Right ventricle myocardium inferior (tissue), 1 donor: ENCODE data around the gene EMC9. TPM values are rescaled to one million over a fixed set of nuclear protein-coding genes. Genes with fewer than 3 reads are reported as not detected.
A peak's percentile ranks its signal among the peaks of the same experiment; 100 is the strongest.

ENCODE experiments used
- ATAC-seq: fragments of 200-7000 bp; cut with Tn5 transposase; one replicate; pipeline ENCODE4 v1.9.1; 2020; ENCODE audit warnings: mild to moderate bottlenecking, moderate library complexity
- DNase-seq: peaks from one replicate; pipeline ENCODE4 v3.0.0; 2021; ENCODE audit errors: missing footprints
- intact Hi-C: fragments of 100-400 bp; cut with DNase I; formaldehyde crosslinking; loops from one replicate; pipeline ENCODE4 v1.11.0; 2022
- long read RNA-seq: library from polyadenylated mRNA; unstranded; transcript quantifications from one replicate; pipeline ENCODE4 v2.0.0, GENCODE V29; 2021
- total RNA-seq: library from RNA; stranded (reverse); fragmentation: NEBNext Ultra II Directional; extraction: Animal tissue kit (Norgen Biotek cat#: 25700); gene quantifications from one replicate; pipeline ENCODE4 v1.2.1, GENCODE V29; 2021
- donor health status: DM: no; HTN: yes; CAD: no; lungs with severe emphysema.

Gene EMC9
- 14.6 TPM for total RNA-seq
- long read RNA-seq, transcript EMC9-202 (5 exons, 953 nt): major isoform, 9 of 11 reads
- long read RNA-seq, partial matches to known transcripts: 0 of 11 reads
- long read RNA-seq, other reads (novel, unspliced or antisense): 2 of 11 reads

GRCh38 chr14:24141097-24141880, at the start of gene EMC9:
Gene EMC9 (minus strand): TSS chr14:24141591. CDS start chr14:24141304, 287 bp downstream.
- DNase-seq: peak; percentile 100
- intact Hi-C loops: loop anchor here (10.0 kb wide), 1 partner anchor 294 kb away; no protein-coding TSS in a partner anchor
- peak; percentile 96 for ATAC-seq

DNA sequence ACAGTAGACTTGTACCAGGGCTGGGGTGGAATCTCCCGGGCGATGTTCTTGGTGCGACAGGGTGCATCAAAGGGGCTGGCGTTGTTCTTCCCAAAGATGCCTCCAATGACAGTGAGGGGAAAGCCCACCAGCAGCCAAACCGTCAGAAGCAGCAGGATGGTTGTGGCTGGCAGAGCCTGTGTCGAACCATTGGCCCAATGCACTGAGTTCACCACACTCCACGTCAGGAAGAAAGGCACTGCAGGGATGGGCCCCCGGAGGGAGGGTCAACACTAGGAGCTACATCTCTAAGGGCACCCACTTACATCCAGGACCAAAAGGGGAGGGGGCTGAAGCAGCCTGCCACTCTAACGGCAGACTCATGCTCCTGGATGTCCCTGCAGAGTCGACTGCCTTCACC, 49.0 kb upstream of the EMC9 start:
- ATAC-seq (no peak), DNase-seq (no peak)
- intact Hi-C loops: no loop called here

DNA sequence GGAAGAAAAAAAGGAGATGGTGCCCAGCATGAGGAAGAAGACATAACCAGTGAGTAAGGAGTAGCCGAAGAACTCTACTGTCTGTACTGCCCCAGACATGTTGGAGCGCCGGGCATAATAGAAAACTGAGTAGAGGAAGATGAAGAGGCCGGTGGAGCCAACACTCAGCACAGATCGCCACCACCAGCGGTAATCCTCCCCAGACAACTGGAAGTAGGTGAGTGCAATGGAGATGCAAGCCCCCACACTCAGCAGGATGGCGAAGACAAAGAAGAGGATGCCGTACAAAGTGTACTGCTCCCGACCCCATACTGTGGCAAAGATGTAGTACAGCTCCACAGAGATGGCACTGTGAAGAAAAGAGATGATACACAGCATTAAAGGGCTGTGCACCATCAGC, 48.1 kb upstream of the EMC9 start:
- DNase-seq (no peak), ATAC-seq (no peak)
- intact Hi-C loops: loop anchor here (2.0 to 5.0 kb wide), 3 partner anchors 42 to 108 kb away; partner anchors contain the start of genes DHRS1, NOP9, PSME2 and RNF31

DNA sequence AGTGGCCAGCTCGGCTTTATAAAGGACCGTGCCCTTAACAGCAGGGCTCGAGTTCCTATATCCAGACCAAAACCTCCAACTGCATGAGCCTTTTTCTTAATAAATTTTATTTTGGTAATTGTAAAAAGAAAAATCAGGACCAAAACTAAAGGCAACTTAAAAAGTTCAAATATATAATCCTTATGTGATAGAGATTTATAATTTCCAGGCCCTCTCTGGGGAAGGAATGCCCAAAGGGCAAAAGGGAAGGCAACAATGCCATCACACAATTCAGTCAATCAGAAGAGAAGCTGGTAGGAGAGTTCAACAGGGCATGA, 47.6 kb upstream of the EMC9 start:
- intact Hi-C loops: loop anchor here (2.0 to 5.0 kb wide), 3 partner anchors 42 to 108 kb away; partner anchors contain the start of genes DHRS1, NOP9, PSME2 and RNF31
- DNase-seq: no peak
- no peak for ATAC-seq

DNA sequence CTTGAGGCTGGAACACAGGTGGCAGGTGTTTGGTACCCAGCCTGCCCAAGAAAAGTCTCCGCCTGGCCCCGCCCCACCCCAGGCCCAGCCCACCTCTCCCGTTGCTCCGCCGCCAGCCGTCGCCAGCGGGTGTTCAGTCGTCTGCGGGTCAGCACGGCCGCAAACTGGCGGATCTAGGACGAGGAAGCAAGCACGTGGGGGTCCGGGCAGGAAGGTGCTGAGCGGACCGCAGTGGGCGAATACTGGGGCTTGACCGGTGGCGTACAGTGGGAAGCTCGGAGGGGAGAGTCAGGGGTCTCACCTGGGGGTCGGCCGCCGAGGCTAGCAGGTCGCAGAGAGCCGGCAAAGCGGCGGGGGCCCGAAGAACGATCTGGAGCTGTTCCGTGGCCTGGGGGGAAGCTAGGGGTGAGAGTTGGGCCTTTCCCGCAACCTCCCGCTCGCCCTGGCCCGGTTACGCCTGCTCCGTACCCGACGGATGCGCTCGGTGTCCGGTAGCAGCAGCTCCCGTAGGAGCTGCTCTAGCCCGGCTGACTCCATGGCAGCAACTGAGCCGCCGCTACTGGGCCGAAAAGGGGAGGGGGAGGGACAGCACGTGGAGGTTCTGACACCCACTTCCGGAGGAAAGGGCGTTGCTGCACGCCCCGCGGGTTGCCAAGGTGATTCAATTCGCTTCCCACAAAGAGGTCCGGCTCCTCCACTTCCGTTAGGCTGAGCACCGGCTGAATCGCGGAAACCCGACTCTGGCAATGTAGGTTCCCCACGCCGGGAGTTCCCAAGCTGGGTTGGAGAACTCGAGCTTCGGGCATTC, 47.1 kb upstream of the EMC9 start, which contains the start of gene IPO4:
Gene IPO4 (minus strand): TSS at position 566 of the 808 bp plus-strand sequence. CDS start 29 bp downstream, at position 537.
- DNase-seq: peak; percentile 95
- intact Hi-C loops: loop anchor here (2.0 to 5.0 kb wide), 3 partner anchors 41 to 109 kb away; partner anchors contain the start of genes DHRS1, NOP9, PSME2 and RNF31
- peak; percentile 96 for ATAC-seq

DNA sequence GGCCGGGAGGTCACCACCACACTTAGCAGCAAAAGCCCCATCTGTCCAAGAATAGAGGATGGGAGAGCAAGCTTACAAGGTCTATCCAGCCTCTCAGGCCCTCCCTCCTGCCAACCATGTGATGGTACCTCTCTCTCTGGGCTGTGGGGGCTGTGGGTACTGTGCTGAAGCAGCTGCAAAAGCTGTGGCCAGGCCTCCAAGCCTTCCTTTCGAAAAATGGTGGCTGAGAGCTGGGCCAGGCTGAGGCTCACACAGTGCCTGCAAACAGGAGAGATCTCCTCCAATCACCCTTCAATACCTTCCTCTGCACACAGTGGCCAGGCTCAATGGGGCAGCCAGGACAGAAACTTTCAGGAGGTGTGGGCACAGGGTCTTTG, 46.1 kb upstream of the EMC9 start:
- DNase-seq (peak; percentile 57), ATAC-seq (no peak)
- intact Hi-C loops: loop anchor here (5.0 kb wide), 2 partner anchors 40 to 110 kb away; partner anchors contain the start of genes DHRS1, NOP9, PSME2 and RNF31

GRCh38 chr14:24186831-24187538, 45.6 kb upstream of the EMC9 start:
- ATAC-seq (no peak), DNase-seq (no peak)
- intact Hi-C loops: loop anchor here (5.0 kb wide), 2 partner anchors 40 to 110 kb away; partner anchors contain the start of genes DHRS1, NOP9, PSME2 and RNF31

GRCh38 chr14:24185741-24186140, 44.4 kb upstream of the EMC9 start:
- intact Hi-C loops: loop anchor here (5.0 kb wide), 2 partner anchors 38 to 112 kb away; partner anchors contain the start of genes DHRS1, NOP9, PSME2 and RNF31
- ATAC-seq (no peak), DNase-seq (peak; percentile 55)

DNA sequence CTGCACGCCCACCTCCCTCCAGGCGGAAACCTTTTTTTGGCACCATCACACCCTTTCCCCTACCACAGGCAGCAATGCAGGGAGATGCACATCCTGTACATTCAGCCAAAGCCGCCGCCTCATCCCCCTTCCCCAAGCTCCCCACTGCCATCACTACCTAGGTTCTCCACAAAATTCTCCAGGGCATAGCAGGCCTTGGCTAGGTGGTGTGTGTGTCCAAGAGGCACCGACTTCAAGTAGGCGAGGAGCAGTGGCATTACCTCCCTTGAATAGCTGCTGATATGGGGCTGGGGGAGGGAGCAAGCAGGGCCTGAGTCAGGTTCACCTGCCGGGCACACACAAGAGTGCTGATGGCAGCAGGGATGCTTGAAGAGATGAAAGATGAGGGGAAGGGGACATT, 43.6 kb upstream of the EMC9 start:
- intact Hi-C loops: loop anchor here (5.0 kb wide), 2 partner anchors 38 to 112 kb away; partner anchors contain the start of genes DHRS1, NOP9, PSME2 and RNF31
- DNase-seq: no peak

DNA sequence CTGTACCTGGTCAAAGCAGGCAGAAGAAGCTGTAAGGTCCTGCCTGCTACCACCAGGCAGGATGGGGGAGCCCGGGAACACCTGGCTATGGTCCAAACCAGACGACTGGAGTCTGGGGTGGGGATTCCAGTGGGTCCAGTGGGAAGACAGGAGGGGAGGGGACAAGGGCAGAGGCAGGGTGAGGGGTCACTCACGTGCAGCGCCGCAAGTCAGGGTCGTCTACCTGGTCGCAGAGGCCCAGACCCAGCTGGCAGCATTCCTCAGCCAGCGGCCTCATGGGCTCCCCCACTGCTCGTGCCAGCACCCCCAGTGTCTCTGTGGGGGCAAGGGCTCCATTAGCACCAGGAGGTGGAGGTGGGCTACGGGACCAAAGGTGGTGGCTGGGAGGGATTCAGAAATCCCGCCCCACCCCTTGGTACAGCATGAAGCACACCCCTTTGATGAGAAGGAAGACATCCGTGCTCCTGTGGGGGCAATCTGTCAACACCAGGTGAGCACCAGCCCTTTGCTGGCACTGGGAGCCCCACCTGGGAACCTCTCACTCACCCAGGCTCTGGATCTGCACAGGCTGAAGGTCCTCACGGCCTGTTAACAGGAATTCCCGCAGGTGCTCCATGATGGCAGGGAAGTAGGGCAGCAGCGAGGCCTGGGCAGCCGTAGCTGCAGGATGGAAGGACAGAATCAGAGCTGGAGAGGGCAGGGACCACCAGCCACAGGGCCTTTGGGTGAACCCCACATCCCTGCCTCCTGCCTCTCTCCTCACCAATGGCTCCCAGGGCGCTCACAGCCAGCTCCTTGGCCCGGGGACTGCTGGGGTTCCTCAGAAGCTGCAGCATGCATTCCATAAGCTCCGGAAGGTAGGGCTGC, 42.9 kb upstream of the EMC9 start:
- intact Hi-C loops: no loop called here
- peak; percentile 44 for DNase-seq
- no peak for ATAC-seq

More for the DNA sequence above, 43.6 kb upstream of the EMC9 start:
- ATAC-seq: no peak

- DNase-seq (no peak), ATAC-seq (no peak)
- intact Hi-C loops: no loop called here
These were observed 41.7 kb upstream of the EMC9 start for GRCh38 chr14:24183014-24183481.

- intact Hi-C loops: no loop called here
- ATAC-seq (no peak), DNase-seq (no peak)
These were observed 40.9 kb upstream of the EMC9 start for GRCh38 chr14:24182110-24182882.

GRCh38 chr14:24181371-24182077, 40.1 kb upstream of the EMC9 start:
- DNase-seq (no peak), ATAC-seq (no peak)
- intact Hi-C loops: no loop called here

- no peak for DNase-seq
- intact Hi-C loops: no loop called here
- ATAC-seq: peak; percentile 50
These were observed 38.8 kb upstream of the EMC9 start for GRCh38 chr14:24179961-24180796.

- intact Hi-C loops: no loop called here
- ATAC-seq: no peak
- DNase-seq: no peak
These were observed 38.0 kb upstream of the EMC9 start for GRCh38 chr14:24179294-24179960.
